ENCODE data around the gene MACROH2A1. TPM values are rescaled to one million over a fixed set of nuclear protein-coding genes. Genes with fewer than 3 reads are reported as not detected.

Gene MACROH2A1
- total and polyA plus RNA-seq, 9 of the 15 experiments (the other 6 are each of a cell fraction or from before 2014, with no cell fraction given), result 44.9 to 289 (median 193) TPM

DNA sequence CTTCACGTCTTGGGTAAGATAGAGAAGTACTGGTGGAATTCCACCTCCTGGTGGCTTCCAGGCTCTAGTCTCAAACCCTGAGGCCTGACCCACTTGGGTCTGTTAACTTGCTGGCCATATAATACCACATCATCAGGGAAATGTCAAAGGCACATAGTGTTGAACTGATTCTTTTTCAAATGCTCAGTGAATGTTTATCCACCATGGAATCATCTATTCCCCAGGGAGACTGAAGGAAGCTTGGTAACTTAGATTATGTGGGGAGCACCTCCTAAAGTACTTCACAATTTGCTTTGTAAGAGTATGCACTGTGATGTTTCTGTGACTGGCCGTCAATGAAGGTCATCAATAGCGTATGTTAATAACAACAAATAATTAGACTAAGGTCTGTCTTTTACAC is 16.1 kb downstream of the MACROH2A1 start:
- no peak overlapping the region for H3K27ac ChIP-seq (ENCODE audit: extremely low read depth, low read depth, low read length)
- H2AFZ ChIP-seq (ENCODE audit: low read depth, low read length), result no peak overlapping the region
- no peak overlapping the region for H3K4me3 ChIP-seq
- FAIRE-seq, result no peak
- peaks cover 7% of the 10 kb centered on the region; the same call in 1 of the 2 replicates for H4K20me1 ChIP-seq (replicated peaks; ENCODE audit: control insufficient read depth, insufficient read depth, low read length)
- H3K79me2 ChIP-seq (ENCODE audit: control insufficient read depth, insufficient read depth, low read length), result peaks cover 69% of the 10 kb centered on the region
- WGBS (ENCODE audit: insufficient coverage, low coverage, missing lambda C conversion rate), result 63% methylated on average over 3 of the region's 3 CpGs
- TF ChIP-seq PCBP1 (IDR thresholded peaks at IDR 0.05; ENCODE audit: low read depth, low read length, poor library complexity, severe bottlenecking), result no peak
- TF ChIP-seq, protein P1, sequence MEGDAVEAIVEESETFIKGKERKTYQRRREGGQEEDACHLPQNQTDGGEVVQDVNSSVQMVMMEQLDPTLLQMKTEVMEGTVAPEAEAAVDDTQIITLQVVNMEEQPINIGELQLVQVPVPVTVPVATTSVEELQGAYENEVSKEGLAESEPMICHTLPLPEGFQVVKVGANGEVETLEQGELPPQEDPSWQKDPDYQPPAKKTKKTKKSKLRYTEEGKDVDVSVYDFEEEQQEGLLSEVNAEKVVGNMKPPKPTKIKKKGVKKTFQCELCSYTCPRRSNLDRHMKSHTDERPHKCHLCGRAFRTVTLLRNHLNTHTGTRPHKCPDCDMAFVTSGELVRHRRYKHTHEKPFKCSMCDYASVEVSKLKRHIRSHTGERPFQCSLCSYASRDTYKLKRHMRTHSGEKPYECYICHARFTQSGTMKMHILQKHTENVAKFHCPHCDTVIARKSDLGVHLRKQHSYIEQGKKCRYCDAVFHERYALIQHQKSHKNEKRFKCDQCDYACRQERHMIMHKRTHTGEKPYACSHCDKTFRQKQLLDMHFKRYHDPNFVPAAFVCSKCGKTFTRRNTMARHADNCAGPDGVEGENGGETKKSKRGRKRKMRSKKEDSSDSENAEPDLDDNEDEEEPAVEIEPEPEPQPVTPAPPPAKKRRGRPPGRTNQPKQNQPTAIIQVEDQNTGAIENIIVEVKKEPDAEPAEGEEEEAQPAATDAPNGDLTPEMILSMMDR (IDR thresholded peaks at IDR 0.05 in 2 of 3, conservative IDR thresholded peaks at IDR 0.05 in 1 of 3; ENCODE audit: insufficient read depth in 2 of 3, low read depth in 1 of 3, low read length in 3 of 3), result 0 out of 6 replicates have a peak, but pooled peaks of 1 of the 3 experiments have one; percentile 0
- no peak for TF ChIP-seq ZSCAN32 (CRISPR knock-in tag; IDR thresholded peaks at IDR 0.05)
- intact Hi-C loops (cut with micrococcal nuclease), result loop anchor here (5.0 kb wide), 1 partner anchor 44 kb away; no protein-coding TSS in a partner anchor
- H3K36me3 ChIP-seq (ENCODE audit: control insufficient read depth, insufficient read depth, low read length), result peaks cover 93% of the 10 kb centered on the region
- peak; percentile 37 for ATAC-seq
- peaks cover 12 to 36% of the 10 kb centered on the region in 2 experiments; a peak in 4 of 5 replicates for H3K4me1 ChIP-seq (replicated peaks in 1 of 2; ENCODE audit: control insufficient read depth in 2 of 2, insufficient read depth in 2 of 2, low read length in 2 of 2)
- no peaks in the 10 kb centered on the region for H3K27me3 ChIP-seq (ENCODE audit: control insufficient read depth in 2 of 2, insufficient read depth in 2 of 2, low read length in 2 of 2)
- no peaks in the 10 kb centered on the region for H3K9me1 ChIP-seq (ENCODE audit: control insufficient read depth, insufficient read depth, low read length)
- in situ Hi-C loops (cut with MboI), result no loop called here
- peak in 1 of 4 experiments; percentile 31 for DNase-seq (ENCODE audit: extremely low read depth in 1 of 4, low spot score in 3 of 4)
- ChIA-PET CTCF (ENCODE audit: low intra/inter-chr PET ratio) (no interaction called here), POLR2A (interaction anchor here (0.5 to 5.2 kb wide), 6 partner anchors 10 to 1192 kb away, joined by 3 to 28 read pairs (median 3); no protein-coding TSS in a partner anchor)
- no peak overlapping the region for H3K9ac ChIP-seq (ENCODE audit: insufficient read depth in 1 of 2, low read depth in 2 of 2, low read length in 2 of 2)
- BruUV-seq (replicated peaks), result no TSS peak
- peak overlapping the region; percentile 19; the same call in 1 of the 2 replicates for H3K4me2 ChIP-seq (ENCODE audit: insufficient read depth, low read length)
- H3K9me3 ChIP-seq (replicated peaks; ENCODE audit: control insufficient read depth, insufficient read depth, low read depth, low read length), result no peaks in the 10 kb centered on the region

Data from K562 (cell line).